ENCODE measurements around the gene MROH9. TPM values are rescaled to one million over a fixed set of nuclear protein-coding genes. Genes with fewer than 3 reads are reported as not detected.

Gene MROH9
- total and polyA plus RNA-seq, 2 of the 4 experiments (the other 2 are of a cell fraction): not detected

DNA sequence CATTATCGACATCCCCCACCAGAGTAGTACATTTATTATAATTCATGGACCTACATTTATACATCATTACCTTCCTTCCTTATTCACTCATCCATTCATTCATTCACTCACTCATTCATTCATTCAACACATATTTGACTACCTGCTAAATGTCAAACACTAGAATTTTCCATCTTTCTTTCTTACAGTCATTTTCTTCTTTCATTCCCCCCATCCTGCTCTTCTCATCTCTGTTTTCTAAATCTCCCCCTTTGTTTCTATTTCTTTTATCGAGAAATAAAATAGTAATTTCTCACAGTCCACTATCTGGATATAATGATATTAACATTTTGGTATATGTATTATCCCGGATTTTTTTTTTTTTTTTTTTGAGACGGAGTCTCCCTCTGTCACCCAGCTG is 127.6 kb downstream of the MROH9 start:
- H4K5ac ChIP-seq (ENCODE audit: low read depth, low read length): no peak overlapping the region
- no peak overlapping the region for H4K91ac ChIP-seq (ENCODE audit: insufficient read depth, low read depth, low read length)
- H3K4me2 ChIP-seq (ENCODE audit: low read depth, low read length): no peak overlapping the region
- H3K27ac ChIP-seq (ENCODE audit: insufficient read depth, low read length): no peak overlapping the region
- H2AK5ac ChIP-seq (ENCODE audit: low read depth, low read length): no peak overlapping the region
- no peak overlapping the region for H3K4ac ChIP-seq (ENCODE audit: low read depth, low read length)
- no peaks in the 10 kb centered on the region for H3K36me3 ChIP-seq (ENCODE audit: control insufficient read depth, insufficient read depth, low read length)
- no peak overlapping the region for H3K23ac ChIP-seq (ENCODE audit: low read depth, low read length)
- H3K9me1 ChIP-seq (ENCODE audit: insufficient read depth, low read length): no peaks in the 10 kb centered on the region
- H3K27me3 ChIP-seq (ENCODE audit: control insufficient read depth, insufficient read depth, low read length): no peaks in the 10 kb centered on the region
- ATAC-seq (ENCODE audit: low read depth) (no peak), DNase-seq (no peak)
- H3K4me1 ChIP-seq (ENCODE audit: control insufficient read depth, insufficient read depth, low read length): no peaks in the 10 kb centered on the region
- H2AK9ac ChIP-seq (replicated peaks; ENCODE audit: low read depth, low read length, poor library complexity): no peak overlapping the region
- TF ChIP-seq, protein P1, sequence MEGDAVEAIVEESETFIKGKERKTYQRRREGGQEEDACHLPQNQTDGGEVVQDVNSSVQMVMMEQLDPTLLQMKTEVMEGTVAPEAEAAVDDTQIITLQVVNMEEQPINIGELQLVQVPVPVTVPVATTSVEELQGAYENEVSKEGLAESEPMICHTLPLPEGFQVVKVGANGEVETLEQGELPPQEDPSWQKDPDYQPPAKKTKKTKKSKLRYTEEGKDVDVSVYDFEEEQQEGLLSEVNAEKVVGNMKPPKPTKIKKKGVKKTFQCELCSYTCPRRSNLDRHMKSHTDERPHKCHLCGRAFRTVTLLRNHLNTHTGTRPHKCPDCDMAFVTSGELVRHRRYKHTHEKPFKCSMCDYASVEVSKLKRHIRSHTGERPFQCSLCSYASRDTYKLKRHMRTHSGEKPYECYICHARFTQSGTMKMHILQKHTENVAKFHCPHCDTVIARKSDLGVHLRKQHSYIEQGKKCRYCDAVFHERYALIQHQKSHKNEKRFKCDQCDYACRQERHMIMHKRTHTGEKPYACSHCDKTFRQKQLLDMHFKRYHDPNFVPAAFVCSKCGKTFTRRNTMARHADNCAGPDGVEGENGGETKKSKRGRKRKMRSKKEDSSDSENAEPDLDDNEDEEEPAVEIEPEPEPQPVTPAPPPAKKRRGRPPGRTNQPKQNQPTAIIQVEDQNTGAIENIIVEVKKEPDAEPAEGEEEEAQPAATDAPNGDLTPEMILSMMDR (conservative IDR thresholded peaks at IDR 0.05; ENCODE audit: low read depth, low read length): no peak
- no peak for TF ChIP-seq RAD21 (IDR thresholded peaks at IDR 0.05; ENCODE audit: low read length)
- no peak for TF ChIP-seq FOS (IDR thresholded peaks at IDR 0.05; ENCODE audit: low read depth, low read length)
- no peak for TF ChIP-seq SMC3 (IDR thresholded peaks at IDR 0.05; ENCODE audit: low read depth, low read length)
- no peak for TF ChIP-seq MXI1 (IDR thresholded peaks at IDR 0.05; ENCODE audit: borderline replicate concordance, low read depth, low read length)
- no peak for TF ChIP-seq CHD1 (IDR thresholded peaks at IDR 0.05; ENCODE audit: low read depth, low read length)
- TF ChIP-seq, protein P2, sequence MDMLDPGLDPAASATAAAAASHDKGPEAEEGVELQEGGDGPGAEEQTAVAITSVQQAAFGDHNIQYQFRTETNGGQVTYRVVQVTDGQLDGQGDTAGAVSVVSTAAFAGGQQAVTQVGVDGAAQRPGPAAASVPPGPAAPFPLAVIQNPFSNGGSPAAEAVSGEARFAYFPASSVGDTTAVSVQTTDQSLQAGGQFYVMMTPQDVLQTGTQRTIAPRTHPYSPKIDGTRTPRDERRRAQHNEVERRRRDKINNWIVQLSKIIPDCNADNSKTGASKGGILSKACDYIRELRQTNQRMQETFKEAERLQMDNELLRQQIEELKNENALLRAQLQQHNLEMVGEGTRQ (IDR thresholded peaks at IDR 0.05; ENCODE audit: low read depth, low read length): no peak
- no peak for TF ChIP-seq NFE2L2 (IDR thresholded peaks at IDR 0.05; ENCODE audit: low read depth, low read length)
- TF ChIP-seq RCOR1 (IDR thresholded peaks at IDR 0.05; ENCODE audit: insufficient replicate concordance, low read length): no peak
- TF ChIP-seq BHLHE40 (IDR thresholded peaks at IDR 0.05; ENCODE audit: low read depth, low read length): no peak
- TF ChIP-seq, protein P3, sequence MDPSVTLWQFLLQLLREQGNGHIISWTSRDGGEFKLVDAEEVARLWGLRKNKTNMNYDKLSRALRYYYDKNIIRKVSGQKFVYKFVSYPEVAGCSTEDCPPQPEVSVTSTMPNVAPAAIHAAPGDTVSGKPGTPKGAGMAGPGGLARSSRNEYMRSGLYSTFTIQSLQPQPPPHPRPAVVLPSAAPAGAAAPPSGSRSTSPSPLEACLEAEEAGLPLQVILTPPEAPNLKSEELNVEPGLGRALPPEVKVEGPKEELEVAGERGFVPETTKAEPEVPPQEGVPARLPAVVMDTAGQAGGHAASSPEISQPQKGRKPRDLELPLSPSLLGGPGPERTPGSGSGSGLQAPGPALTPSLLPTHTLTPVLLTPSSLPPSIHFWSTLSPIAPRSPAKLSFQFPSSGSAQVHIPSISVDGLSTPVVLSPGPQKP (IDR thresholded peaks at IDR 0.05; ENCODE audit: borderline replicate concordance, low read depth, low read length): no peak
- no peak for TF ChIP-seq RFX5 (IDR thresholded peaks at IDR 0.05; ENCODE audit: low read depth, low read length)
- no peak for TF ChIP-seq MAFK (IDR thresholded peaks at IDR 0.05; ENCODE audit: low read depth, low read length)
- no peak for TF ChIP-seq MAZ (IDR thresholded peaks at IDR 0.05; ENCODE audit: borderline replicate concordance, low read depth, low read length)
- TF ChIP-seq CEBPB (IDR thresholded peaks at IDR 0.05; ENCODE audit: low read depth, low read length): no peak
- no peak for TF ChIP-seq POLR2A (IDR thresholded peaks at IDR 0.05; ENCODE audit: low read depth, low read length)
- no peak overlapping the region for H2BK5ac ChIP-seq (ENCODE audit: low read depth, low read length, poor library complexity, severe bottlenecking)
- dilution Hi-C loops (cut with HindIII; ENCODE audit: low sequenced_read_pairs, unreplicated experiment) (no loop called here), intact Hi-C loops (cut with micrococcal nuclease) (no loop called here), in situ Hi-C loops (cut with MboI; ENCODE audit: low sequenced_read_pairs) (no loop called here)
- no peak overlapping the region for H4K8ac ChIP-seq (ENCODE audit: low read depth in 2 of 2, low read length in 2 of 2)
- H3K9me3 ChIP-seq (ENCODE audit: control insufficient read depth, insufficient read depth, low read length): no peaks in the 10 kb centered on the region
- H2BK120ac ChIP-seq (ENCODE audit: low read depth, low read length): no peak overlapping the region
- 86% methylated on average over 1 of the region's 4 CpGs; no CpG with 5 or more reads in 1 of the 2 experiments for WGBS, 2 experiments (ENCODE audit: extremely low coverage in 2 of 2, insufficient read length in 1 of 2)
- H2BK15ac ChIP-seq (ENCODE audit: low read depth, low read length): no peak overlapping the region
- H3K9ac ChIP-seq (ENCODE audit: low read depth, low read length): no peak overlapping the region
- no peak overlapping the region for H3K18ac ChIP-seq (ENCODE audit: low read depth, low read length)
- H3K14ac ChIP-seq (replicated peaks; ENCODE audit: low read depth, low read length): no peak overlapping the region
- H2AFZ ChIP-seq (replicated peaks; ENCODE audit: low read length, poor library complexity): no peak overlapping the region
- H2BK20ac ChIP-seq (ENCODE audit: low read depth, low read length): no peak overlapping the region
- no peaks in the 10 kb centered on the region for H4K20me1 ChIP-seq (ENCODE audit: insufficient read depth, low read length)
- H3K56ac ChIP-seq (ENCODE audit: extremely low read depth, insufficient read depth, low read length): no peak overlapping the region
- ChIA-PET POLR2A (ENCODE audit: unreplicated experiment) (no interaction called here), CTCF (no interaction called here)
- no peak overlapping the region for H3K4me3 ChIP-seq (ENCODE audit: insufficient read depth, low read depth, low read length)
- BruUV-seq (replicated peaks): no TSS peak
- H3K79me1 ChIP-seq (ENCODE audit: low read depth in 1 of 2, low read length in 2 of 2): no peaks in the 10 kb centered on the region

All from IMR-90 (cell line).